OCI-LY3 (cell line): ENCODE measurements around the gene SAMD14.

Experiments
- EZH2phosphoT487 ChIP-seq: fragments of 200-600 bp; shearing (Covaris generic); IDR thresholded peaks from 2 replicates; pipeline ENCODE4 v1.6.1; 2018; ENCODE audit warnings: antibody characterized with exemption, mixed run types, low read depth
- TF ChIP-seq, protein P1 (sequence below): fragments of 200-600, 300-600 bp; sonication (generic); IDR thresholded peaks from 2 replicates; pipeline ENCODE4 v1.5.1; 2014; ENCODE audit warnings: antibody characterized with exemption, low read length, low read depth

DNA sequence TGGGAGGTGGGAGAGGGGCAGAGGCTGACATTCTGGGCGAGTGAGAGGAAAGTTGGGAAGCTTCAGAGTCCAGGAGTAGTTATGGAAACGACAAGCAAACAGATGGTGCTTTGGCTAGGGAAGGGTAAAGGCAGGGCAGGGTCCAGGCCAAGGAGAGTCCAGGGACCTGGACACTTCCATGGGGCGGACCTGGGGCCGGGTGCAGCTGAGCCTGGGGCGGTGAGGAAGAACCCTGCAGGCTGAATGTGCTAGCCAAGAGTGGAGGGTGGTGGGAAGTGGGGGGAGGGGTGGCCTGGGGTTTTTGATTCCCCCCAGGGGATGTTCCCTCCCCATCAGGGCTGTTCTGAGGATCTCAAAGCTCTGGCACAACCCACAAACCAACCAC, 17.9 kb upstream of the SAMD14 start:
- TF ChIP-seq, protein P1, sequence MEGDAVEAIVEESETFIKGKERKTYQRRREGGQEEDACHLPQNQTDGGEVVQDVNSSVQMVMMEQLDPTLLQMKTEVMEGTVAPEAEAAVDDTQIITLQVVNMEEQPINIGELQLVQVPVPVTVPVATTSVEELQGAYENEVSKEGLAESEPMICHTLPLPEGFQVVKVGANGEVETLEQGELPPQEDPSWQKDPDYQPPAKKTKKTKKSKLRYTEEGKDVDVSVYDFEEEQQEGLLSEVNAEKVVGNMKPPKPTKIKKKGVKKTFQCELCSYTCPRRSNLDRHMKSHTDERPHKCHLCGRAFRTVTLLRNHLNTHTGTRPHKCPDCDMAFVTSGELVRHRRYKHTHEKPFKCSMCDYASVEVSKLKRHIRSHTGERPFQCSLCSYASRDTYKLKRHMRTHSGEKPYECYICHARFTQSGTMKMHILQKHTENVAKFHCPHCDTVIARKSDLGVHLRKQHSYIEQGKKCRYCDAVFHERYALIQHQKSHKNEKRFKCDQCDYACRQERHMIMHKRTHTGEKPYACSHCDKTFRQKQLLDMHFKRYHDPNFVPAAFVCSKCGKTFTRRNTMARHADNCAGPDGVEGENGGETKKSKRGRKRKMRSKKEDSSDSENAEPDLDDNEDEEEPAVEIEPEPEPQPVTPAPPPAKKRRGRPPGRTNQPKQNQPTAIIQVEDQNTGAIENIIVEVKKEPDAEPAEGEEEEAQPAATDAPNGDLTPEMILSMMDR: no peak
- no peak for TF ChIP-seq EZH2phosphoT487
